HCT116 (cell line): ENCODE data around the gene TMEM185B.

Experiments used
- CEBPB ChIP-seq: IDR thresholded peaks from 2 replicates; pipeline ENCODE4 v1.6.1; 2012; ENCODE audit warnings: low read depth
- EZH2 ChIP-seq: fragments of 200-600 bp; sonication (generic); IDR thresholded peaks from 2 replicates; pipeline ENCODE4 v1.6.1; 2017; ENCODE audit warnings: antibody characterized with exemption, mixed run types
- JUND ChIP-seq: IDR thresholded peaks from 2 replicates; pipeline ENCODE4 v1.6.1; 2012
- POLR2A ChIP-seq: IDR thresholded peaks from 2 replicates; pipeline ENCODE4 v1.7.0; 2011; ENCODE audit warnings: borderline replicate concordance; ENCODE audit not compliant: insufficient read depth, insufficient read length; ENCODE audit errors: extremely low read depth
- POLR2AphosphoS5 ChIP-seq: IDR thresholded peaks from 2 replicates; pipeline ENCODE4 v1.6.1; 2011; ENCODE audit warnings: mild to moderate bottlenecking, low read depth, low read length, moderate library complexity
- RAD21 ChIP-seq: IDR thresholded peaks from 2 replicates; pipeline ENCODE4 v1.6.1; 2012; ENCODE audit warnings: low read depth, mild to moderate bottlenecking
- SIN3A ChIP-seq: IDR thresholded peaks from 2 replicates; pipeline ENCODE4 v1.6.1; 2012; ENCODE audit warnings: low read depth
- YY1 ChIP-seq: IDR thresholded peaks from 2 replicates; pipeline ENCODE4 v1.6.1; 2011; ENCODE audit warnings: low read length, low read depth, moderate library complexity, mild to moderate bottlenecking; ENCODE audit not compliant: insufficient replicate concordance; ENCODE audit errors: extremely low read depth
- ZNF274 ChIP-seq: fragments of 200-500 bp; sonication (Bioruptor generic); IDR thresholded peaks from 2 replicates; pipeline ENCODE4 v1.6.1; 2014; ENCODE audit warnings: mild to moderate bottlenecking, low read depth, low read length, inconsistent platforms
- TF ChIP-seq, protein P1 (sequence below), 3 experiments: fragments of 200-600 bp in 1 of 3; sonication (generic) in 1 of 3; IDR thresholded peaks in 2 of 3; conservative IDR thresholded peaks in 1 of 3; 2 replicates each; pipeline ENCODE4 v1.5.1; 2012 to 2017; ENCODE audit warnings: low read depth in 2 of 3, low read length in 2 of 3, antibody characterized with exemption in 1 of 3, borderline replicate concordance in 1 of 3, control low read depth in 1 of 3, mild to moderate bottlenecking in 1 of 3, mixed read lengths in 1 of 3, mixed run types in 1 of 3, moderate library complexity in 1 of 3; ENCODE audit not compliant: insufficient read depth in 1 of 3
- TF ChIP-seq, protein P2 (sequence below): IDR thresholded peaks from 2 replicates; pipeline ENCODE4 v1.6.1; 2012; ENCODE audit warnings: low read depth
- TF ChIP-seq, protein P3 (sequence below): IDR thresholded peaks from 2 replicates; pipeline ENCODE4 v1.6.1; 2012
- TF ChIP-seq, protein P4 (sequence below): IDR thresholded peaks from 2 replicates; pipeline ENCODE4 v1.6.1; 2012

DNA sequence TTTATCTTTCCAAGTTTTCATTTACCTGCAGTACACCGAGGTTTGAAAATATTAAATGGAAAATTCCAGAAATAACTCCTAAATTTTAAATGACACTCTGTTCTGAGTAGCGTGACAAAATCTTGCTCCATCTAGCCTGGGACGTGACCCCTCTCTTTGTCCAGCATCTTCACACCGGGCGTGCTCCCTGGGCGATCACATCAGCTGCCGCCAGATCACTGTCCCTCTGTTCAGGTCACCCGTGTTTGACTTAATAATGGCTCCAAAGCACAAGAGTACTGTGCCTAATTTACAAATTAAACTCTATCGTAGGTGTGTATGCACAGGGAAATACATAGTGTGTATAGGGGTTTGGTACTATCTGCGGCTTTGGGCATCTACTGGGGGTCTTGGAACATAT, 6.1 kb upstream of the TMEM185B start:
- TF ChIP-seq, protein P1, sequence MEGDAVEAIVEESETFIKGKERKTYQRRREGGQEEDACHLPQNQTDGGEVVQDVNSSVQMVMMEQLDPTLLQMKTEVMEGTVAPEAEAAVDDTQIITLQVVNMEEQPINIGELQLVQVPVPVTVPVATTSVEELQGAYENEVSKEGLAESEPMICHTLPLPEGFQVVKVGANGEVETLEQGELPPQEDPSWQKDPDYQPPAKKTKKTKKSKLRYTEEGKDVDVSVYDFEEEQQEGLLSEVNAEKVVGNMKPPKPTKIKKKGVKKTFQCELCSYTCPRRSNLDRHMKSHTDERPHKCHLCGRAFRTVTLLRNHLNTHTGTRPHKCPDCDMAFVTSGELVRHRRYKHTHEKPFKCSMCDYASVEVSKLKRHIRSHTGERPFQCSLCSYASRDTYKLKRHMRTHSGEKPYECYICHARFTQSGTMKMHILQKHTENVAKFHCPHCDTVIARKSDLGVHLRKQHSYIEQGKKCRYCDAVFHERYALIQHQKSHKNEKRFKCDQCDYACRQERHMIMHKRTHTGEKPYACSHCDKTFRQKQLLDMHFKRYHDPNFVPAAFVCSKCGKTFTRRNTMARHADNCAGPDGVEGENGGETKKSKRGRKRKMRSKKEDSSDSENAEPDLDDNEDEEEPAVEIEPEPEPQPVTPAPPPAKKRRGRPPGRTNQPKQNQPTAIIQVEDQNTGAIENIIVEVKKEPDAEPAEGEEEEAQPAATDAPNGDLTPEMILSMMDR (IDR thresholded peaks at IDR 0.05 in 2 of 3, conservative IDR thresholded peaks at IDR 0.05 in 1 of 3; ENCODE audit: borderline replicate concordance in 1 of 3, insufficient read depth in 1 of 3, low read depth in 2 of 3, low read length in 2 of 3), result no peak
- TF ChIP-seq, protein P2, sequence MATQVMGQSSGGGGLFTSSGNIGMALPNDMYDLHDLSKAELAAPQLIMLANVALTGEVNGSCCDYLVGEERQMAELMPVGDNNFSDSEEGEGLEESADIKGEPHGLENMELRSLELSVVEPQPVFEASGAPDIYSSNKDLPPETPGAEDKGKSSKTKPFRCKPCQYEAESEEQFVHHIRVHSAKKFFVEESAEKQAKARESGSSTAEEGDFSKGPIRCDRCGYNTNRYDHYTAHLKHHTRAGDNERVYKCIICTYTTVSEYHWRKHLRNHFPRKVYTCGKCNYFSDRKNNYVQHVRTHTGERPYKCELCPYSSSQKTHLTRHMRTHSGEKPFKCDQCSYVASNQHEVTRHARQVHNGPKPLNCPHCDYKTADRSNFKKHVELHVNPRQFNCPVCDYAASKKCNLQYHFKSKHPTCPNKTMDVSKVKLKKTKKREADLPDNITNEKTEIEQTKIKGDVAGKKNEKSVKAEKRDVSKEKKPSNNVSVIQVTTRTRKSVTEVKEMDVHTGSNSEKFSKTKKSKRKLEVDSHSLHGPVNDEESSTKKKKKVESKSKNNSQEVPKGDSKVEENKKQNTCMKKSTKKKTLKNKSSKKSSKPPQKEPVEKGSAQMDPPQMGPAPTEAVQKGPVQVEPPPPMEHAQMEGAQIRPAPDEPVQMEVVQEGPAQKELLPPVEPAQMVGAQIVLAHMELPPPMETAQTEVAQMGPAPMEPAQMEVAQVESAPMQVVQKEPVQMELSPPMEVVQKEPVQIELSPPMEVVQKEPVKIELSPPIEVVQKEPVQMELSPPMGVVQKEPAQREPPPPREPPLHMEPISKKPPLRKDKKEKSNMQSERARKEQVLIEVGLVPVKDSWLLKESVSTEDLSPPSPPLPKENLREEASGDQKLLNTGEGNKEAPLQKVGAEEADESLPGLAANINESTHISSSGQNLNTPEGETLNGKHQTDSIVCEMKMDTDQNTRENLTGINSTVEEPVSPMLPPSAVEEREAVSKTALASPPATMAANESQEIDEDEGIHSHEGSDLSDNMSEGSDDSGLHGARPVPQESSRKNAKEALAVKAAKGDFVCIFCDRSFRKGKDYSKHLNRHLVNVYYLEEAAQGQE, result no peak
- TF ChIP-seq JUND (no peak), POLR2A (no peak), EZH2 (no peak), ZNF274 (no peak), POLR2AphosphoS5 (no peak), SIN3A (no peak), RAD21 (no peak), YY1 (no peak), CEBPB (no peak)
- TF ChIP-seq, protein P3, sequence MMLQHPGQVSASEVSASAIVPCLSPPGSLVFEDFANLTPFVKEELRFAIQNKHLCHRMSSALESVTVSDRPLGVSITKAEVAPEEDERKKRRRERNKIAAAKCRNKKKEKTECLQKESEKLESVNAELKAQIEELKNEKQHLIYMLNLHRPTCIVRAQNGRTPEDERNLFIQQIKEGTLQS, result no peak
- TF ChIP-seq, protein P4, sequence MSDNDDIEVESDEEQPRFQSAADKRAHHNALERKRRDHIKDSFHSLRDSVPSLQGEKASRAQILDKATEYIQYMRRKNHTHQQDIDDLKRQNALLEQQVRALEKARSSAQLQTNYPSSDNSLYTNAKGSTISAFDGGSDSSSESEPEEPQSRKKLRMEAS, result no peak
